CD14-positive monocyte (primary cell): ENCODE measurements around the gene CBR3. TPM values are rescaled to one million over a fixed set of nuclear protein-coding genes. Genes with fewer than 3 reads are reported as not detected.

Source experiments
- DNase-seq, 3 donors: peaks; one replicate each; pipeline ENCODE4 v3.0.0-alpha.2; 2011 to 2022
- H2AFZ ChIP-seq: 2 replicates; pipeline ENCODE4 v1.6.0; 2012; ENCODE audit warnings: mild to moderate bottlenecking, low read depth, low read length, inconsistent platforms; ENCODE audit not compliant: insufficient read depth, poor library complexity, severe bottlenecking
- H3K27ac ChIP-seq, 2 donors: 1 replicate in 1 of 2; 2 replicates in 1 of 2; pipeline ENCODE4 v1.5.1; 2012 to 2013; ENCODE audit warnings: low read length in 2 of 2, control low read depth in 1 of 2, inconsistent platforms in 1 of 2, low read depth in 1 of 2, mild to moderate bottlenecking in 1 of 2
- H3K27me3 ChIP-seq, 2 donors: one replicate each; pipeline versions ENCODE4 v1.6.0 to v1.6.1; 2011 to 2013; ENCODE audit warnings: low read length in 2 of 2; ENCODE audit not compliant: control insufficient read depth in 2 of 2, insufficient read depth in 2 of 2
- H3K36me3 ChIP-seq, 2 donors: replicated peaks in 1 of 2; 1 replicate in 1 of 2; 2 replicates in 1 of 2; pipeline versions ENCODE4 v1.5.1 to v1.6.1; 2012 to 2013; ENCODE audit warnings: low read length in 2 of 2, control low read depth in 1 of 2, inconsistent platforms in 1 of 2, mild to moderate bottlenecking in 1 of 2; ENCODE audit not compliant: insufficient read depth in 2 of 2, control insufficient read depth in 1 of 2
- H3K4me1 ChIP-seq, 2 donors: 1 replicate in 1 of 2; 2 replicates in 1 of 2; pipeline versions ENCODE4 v1.5.1 to v1.6.1; 2012 to 2013; ENCODE audit warnings: low read length in 2 of 2, control low read depth in 1 of 2, inconsistent platforms in 1 of 2, mild to moderate bottlenecking in 1 of 2, moderate library complexity in 1 of 2; ENCODE audit not compliant: insufficient read depth in 2 of 2, control insufficient read depth in 1 of 2
- H3K4me2 ChIP-seq: replicated peaks from 2 replicates; pipeline ENCODE3; 2012; ENCODE audit warnings: low read length, moderate library complexity, mild to moderate bottlenecking; ENCODE audit not compliant: poor library complexity, severe bottlenecking; ENCODE audit errors: extremely low read depth
- H3K4me3 ChIP-seq, 3 experiments: fragments of 200-600 bp in 1 of 3; sonication (generic) in 1 of 3; replicated peaks in 1 of 3; 1 replicate in 2 of 3; 2 replicates in 1 of 3; pipeline ENCODE4 v1.5.1; 2011 to 2013; ENCODE audit warnings: low read length in 3 of 3, mild to moderate bottlenecking in 3 of 3, control low read depth in 2 of 3, low read depth in 2 of 3, inconsistent platforms in 1 of 3, moderate library complexity in 1 of 3
- H3K79me2 ChIP-seq: 2 replicates; pipeline ENCODE4 v1.6.0; 2012; ENCODE audit warnings: mild to moderate bottlenecking, control low read depth, inconsistent platforms, low read length, moderate library complexity; ENCODE audit not compliant: insufficient read depth
- H3K9ac ChIP-seq: 2 replicates; pipeline ENCODE4 v1.6.0; 2017; ENCODE audit warnings: low read length, mild to moderate bottlenecking; ENCODE audit not compliant: insufficient read depth, poor library complexity, severe bottlenecking
- H3K9me3 ChIP-seq, 2 donors: replicated peaks in 1 of 2; 1 replicate in 1 of 2; 2 replicates in 1 of 2; pipeline versions ENCODE4 v1.5.1 to v1.6.1; 2012 to 2013; ENCODE audit warnings: low read length in 2 of 2, control low read depth in 1 of 2; ENCODE audit not compliant: control insufficient read depth in 1 of 2, insufficient read depth in 1 of 2
- H4K20me1 ChIP-seq: 2 replicates; pipeline ENCODE4 v1.6.0; 2012; ENCODE audit warnings: mild to moderate bottlenecking, low read length, control low read depth, moderate library complexity; ENCODE audit not compliant: insufficient read depth
- H3K27ac Mint-ChIP-seq, 7 donors: one replicate each; pipeline ENCODE4 v1.8.0; 2020; ENCODE audit warnings: mild to moderate bottlenecking in 7 of 7, mixed read lengths in 7 of 7, moderate library complexity in 6 of 7, inconsistent platforms in 2 of 7
- H3K27me3 Mint-ChIP-seq, 3 donors: one replicate each; pipeline ENCODE4 v1.8.0; 2021 to 2022; ENCODE audit warnings: low read depth in 3 of 3, mild to moderate bottlenecking in 3 of 3, mixed read lengths in 3 of 3, moderate library complexity in 3 of 3, inconsistent platforms in 1 of 3
- H3K36me3 Mint-ChIP-seq, 2 donors: one replicate each; pipeline ENCODE4 v1.8.0; 2020; ENCODE audit warnings: mixed read lengths in 2 of 2, inconsistent platforms in 1 of 2, mild to moderate bottlenecking in 1 of 2
- H3K4me1 Mint-ChIP-seq: one replicate; pipeline ENCODE4 v1.8.0; 2020; ENCODE audit warnings: mild to moderate bottlenecking, mixed read lengths
- H3K4me3 Mint-ChIP-seq, 2 donors: one replicate each; pipeline ENCODE4 v1.8.0; 2020; ENCODE audit warnings: mild to moderate bottlenecking in 2 of 2, mixed read lengths in 2 of 2, moderate library complexity in 1 of 2
- H3K9me3 Mint-ChIP-seq, 7 donors: one replicate each; pipeline ENCODE4 v1.8.0; 2020 to 2022; ENCODE audit warnings: mixed read lengths in 7 of 7, mild to moderate bottlenecking in 6 of 7, moderate library complexity in 6 of 7, inconsistent platforms in 2 of 7
- WGBS: methylation state at CpG from one replicate; pipeline ENCODE4 v1.1.5; 2013; ENCODE audit warnings: missing lambda C conversion rate; ENCODE audit not compliant: insufficient coverage; 5-methylcytosine and 5-hydroxymethylcytosine counted together
- intact Hi-C, 2 donors: fragments of 100-400 bp; cut with micrococcal nuclease; formaldehyde crosslinking; loops; one replicate each; pipeline versions ENCODE4 v1.15.0 to v1.15.1; 2023
- polyA plus RNA-seq, 3 donors: library from polyadenylated mRNA; depleted of rRNA in 1 of 3; unstranded in 2 of 3; stranded (reverse) in 1 of 3; fragments of 300-500 nt in 2 of 3; fragments of >200 nt in 1 of 3; fragmentation: Illumina TruSeq in 2 of 3; gene quantifications; 1 replicate in 2 of 3; 2 replicates in 1 of 3; pipeline ENCODE4 v1.2.3, GENCODE V29; 2012 to 2021
- TF ChIP-seq, protein P1 (sequence below): fragments of 200-600 bp; IDR thresholded peaks from one replicate; pipeline ENCODE4 v1.8.0; 2022; ENCODE audit warnings: antibody characterized with exemption, mild to moderate bottlenecking

Gene CBR3
- polyA plus RNA-seq, 3 donors, result 0.32 to 0.40 TPM; not detected in 1

DNA sequence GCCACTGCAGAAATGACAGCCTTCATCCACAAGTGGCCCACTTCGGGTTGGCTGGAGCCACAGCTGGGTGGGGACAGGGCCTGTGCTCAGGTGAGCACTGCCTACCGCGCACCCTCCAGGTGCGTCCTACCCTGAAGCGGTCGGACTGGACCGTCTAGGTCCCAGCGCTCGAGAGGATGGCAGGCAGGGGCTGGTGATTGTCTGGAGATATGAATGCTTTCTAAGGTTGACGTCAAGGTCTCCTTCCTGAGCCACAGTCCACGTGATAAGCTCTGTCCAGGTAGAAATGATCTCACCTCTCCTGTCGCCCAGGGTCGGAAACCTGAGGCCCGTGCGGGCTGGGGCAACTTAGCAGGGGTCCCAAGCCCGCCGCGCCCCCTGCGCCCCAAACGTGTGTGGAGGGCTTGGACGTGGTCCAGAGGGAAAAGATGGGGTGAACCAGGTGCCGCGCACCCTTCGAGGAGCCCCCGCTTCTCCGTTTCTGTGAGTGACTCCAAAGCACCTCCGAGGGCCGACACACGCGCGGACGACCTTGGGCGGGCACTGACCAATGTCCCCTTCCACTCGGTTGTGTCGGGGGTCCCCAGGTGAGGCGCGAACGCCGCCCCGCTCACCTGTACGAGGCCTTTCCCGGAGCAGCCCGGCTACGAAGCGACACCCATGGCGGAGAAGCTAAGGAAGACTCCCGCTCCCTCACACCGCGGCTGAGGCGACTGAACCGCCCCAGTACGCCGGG is 20.9 kb downstream of the CBR3 start:
- Histone ChIP-seq H3K27me3 (no peaks in the 10 kb centered on the region), H3K9me3 (peaks cover 0 to 2% of the 10 kb centered on the region in 2 donors), H4K20me1 (peaks cover 11% of the 10 kb centered on the region), H3K4me3 (peak overlapping the region; percentile 55 to 78 (median 73)), H3K36me3 (no peaks in the 10 kb centered on the region), H3K79me2 (peaks cover 37% of the 10 kb centered on the region), H2AFZ (peak overlapping the region; percentile 89), H3K27ac (peak overlapping the region; percentile 57 to 72), H3K9ac (peak overlapping the region; percentile 71), H3K4me1 (peaks cover 49 to 52% of the 10 kb centered on the region in 2 donors), H3K4me2 (peak overlapping the region; percentile 85)
- intact Hi-C loops, result loop anchor here (1.0 to 10.0 kb wide), 4 partner anchors 93 to 1109 kb away; partner anchors contain the start of genes MORC3 (in 1 of the 2), SETD4 (in 1 of the 2) and VPS26C (in 1 of the 2)
- DNase-seq, result no peak
- Mint-ChIP-seq H3K4me1 (peaks cover 54% of the 10 kb centered on the region), H3K9me3 (peaks cover 0 to 6% (median 3%) of the 10 kb centered on the region in 7 donors), H3K36me3 (peaks cover 1 to 10% of the 10 kb centered on the region in 2 donors), H3K27ac (peak overlapping the region; percentile 23 to 94 (median 84)), H3K27me3 (peaks cover 1 to 3% (median 2%) of the 10 kb centered on the region in 3 donors), H3K4me3 (peak overlapping the region; percentile 86 to 93)
- 4% methylated on average over 43 of the region's 53 CpGs for WGBS
- TF ChIP-seq, protein P1, sequence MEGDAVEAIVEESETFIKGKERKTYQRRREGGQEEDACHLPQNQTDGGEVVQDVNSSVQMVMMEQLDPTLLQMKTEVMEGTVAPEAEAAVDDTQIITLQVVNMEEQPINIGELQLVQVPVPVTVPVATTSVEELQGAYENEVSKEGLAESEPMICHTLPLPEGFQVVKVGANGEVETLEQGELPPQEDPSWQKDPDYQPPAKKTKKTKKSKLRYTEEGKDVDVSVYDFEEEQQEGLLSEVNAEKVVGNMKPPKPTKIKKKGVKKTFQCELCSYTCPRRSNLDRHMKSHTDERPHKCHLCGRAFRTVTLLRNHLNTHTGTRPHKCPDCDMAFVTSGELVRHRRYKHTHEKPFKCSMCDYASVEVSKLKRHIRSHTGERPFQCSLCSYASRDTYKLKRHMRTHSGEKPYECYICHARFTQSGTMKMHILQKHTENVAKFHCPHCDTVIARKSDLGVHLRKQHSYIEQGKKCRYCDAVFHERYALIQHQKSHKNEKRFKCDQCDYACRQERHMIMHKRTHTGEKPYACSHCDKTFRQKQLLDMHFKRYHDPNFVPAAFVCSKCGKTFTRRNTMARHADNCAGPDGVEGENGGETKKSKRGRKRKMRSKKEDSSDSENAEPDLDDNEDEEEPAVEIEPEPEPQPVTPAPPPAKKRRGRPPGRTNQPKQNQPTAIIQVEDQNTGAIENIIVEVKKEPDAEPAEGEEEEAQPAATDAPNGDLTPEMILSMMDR, result no peak

DNA sequence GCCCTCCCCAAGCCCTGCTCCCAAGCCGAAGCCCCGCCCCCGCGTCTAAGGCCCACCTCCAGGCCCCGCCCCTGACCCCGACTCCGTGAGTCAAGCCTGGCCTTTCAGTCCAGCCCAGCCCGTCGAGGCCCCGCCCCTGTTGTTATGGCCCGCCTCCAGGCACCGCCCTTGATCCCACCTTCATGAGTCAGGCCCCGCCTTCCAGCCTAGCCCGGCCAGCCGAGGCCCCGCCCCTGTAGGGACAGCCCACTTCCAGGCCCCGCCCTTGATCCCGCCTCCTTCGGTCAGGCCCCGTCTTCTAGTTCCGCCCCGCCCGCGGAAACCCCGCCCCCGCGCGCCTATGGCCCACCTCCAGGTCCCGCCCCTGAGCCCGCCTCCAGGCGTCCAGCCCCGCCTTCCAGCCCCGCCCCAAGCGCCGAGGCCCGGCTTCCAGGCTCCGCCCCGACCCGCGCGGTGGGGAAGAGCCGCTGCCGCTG is 21.5 kb downstream of the CBR3 start:
- TF ChIP-seq, protein P1, result no peak
- H3K9me3 ChIP-seq, result peaks cover 0 to 2% of the 10 kb centered on the region in 2 donors
- under 1% methylated on average over 38 of the region's 43 CpGs for WGBS
- peak; percentile 99 for DNase-seq
- H2AFZ ChIP-seq, result peak overlapping the region; percentile 89
- Mint-ChIP-seq H3K4me3 (peak overlapping the region; percentile 86 to 93), H3K27me3 (peaks cover 1 to 3% (median 2%) of the 10 kb centered on the region in 3 donors), H3K9me3 (peaks cover 0 to 6% (median 3%) of the 10 kb centered on the region in 7 donors), H3K36me3 (peaks cover 3 to 12% of the 10 kb centered on the region in 2 donors), H3K27ac (peak overlapping the region in 4 of 7 donors; percentile 77 to 94 (median 90)), H3K4me1 (peaks cover 52% of the 10 kb centered on the region)
- peaks cover 43% of the 10 kb centered on the region for H3K79me2 ChIP-seq
- intact Hi-C loops, result loop anchor here (1.0 to 10.0 kb wide), 4 partner anchors 94 to 1108 kb away; partner anchors contain the start of genes MORC3 (in 1 of the 2), SETD4 (in 1 of the 2) and VPS26C (in 1 of the 2)
- peak overlapping the region; percentile 57 to 80 for H3K27ac ChIP-seq
- peaks cover 0 to 2% of the 10 kb centered on the region in 2 donors for H3K36me3 ChIP-seq
- peak overlapping the region; percentile 89 for H3K9ac ChIP-seq
- H3K4me2 ChIP-seq, result peak overlapping the region; percentile 96
- H3K27me3 ChIP-seq, result no peaks in the 10 kb centered on the region
- peaks cover 43 to 46% of the 10 kb centered on the region in 2 donors for H3K4me1 ChIP-seq
- H3K4me3 ChIP-seq, result peak overlapping the region; percentile 73 to 90 (median 77)
- H4K20me1 ChIP-seq, result peaks cover 11% of the 10 kb centered on the region
